ENCODE results near the gene OR2AK2.

DNA sequence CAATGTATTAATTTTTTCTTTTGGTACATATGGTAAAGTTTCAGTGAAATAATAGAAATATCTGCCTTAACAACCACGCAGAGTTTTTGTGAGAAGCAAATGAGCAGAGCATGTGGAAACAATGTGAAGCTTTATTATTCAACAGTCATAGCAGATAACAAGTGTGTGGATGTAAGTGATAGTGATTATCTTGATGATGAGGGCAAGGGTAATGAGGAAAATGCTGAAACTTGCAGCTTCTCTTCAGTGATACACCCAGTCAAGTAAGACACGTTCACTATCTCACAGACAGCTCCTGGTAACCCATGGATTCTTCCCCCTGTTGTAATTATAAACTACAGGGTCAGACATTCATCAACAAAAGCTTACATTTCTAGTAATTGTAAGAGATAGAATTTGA lies 33.8 kb downstream of the OR2AK2 start:
- TF ChIP-seq, protein P1, sequence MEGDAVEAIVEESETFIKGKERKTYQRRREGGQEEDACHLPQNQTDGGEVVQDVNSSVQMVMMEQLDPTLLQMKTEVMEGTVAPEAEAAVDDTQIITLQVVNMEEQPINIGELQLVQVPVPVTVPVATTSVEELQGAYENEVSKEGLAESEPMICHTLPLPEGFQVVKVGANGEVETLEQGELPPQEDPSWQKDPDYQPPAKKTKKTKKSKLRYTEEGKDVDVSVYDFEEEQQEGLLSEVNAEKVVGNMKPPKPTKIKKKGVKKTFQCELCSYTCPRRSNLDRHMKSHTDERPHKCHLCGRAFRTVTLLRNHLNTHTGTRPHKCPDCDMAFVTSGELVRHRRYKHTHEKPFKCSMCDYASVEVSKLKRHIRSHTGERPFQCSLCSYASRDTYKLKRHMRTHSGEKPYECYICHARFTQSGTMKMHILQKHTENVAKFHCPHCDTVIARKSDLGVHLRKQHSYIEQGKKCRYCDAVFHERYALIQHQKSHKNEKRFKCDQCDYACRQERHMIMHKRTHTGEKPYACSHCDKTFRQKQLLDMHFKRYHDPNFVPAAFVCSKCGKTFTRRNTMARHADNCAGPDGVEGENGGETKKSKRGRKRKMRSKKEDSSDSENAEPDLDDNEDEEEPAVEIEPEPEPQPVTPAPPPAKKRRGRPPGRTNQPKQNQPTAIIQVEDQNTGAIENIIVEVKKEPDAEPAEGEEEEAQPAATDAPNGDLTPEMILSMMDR (IDR thresholded peaks at IDR 0.05; ENCODE audit: poor library complexity, severe bottlenecking), result no peak
- TF ChIP-seq MXI1 (conservative IDR thresholded peaks at IDR 0.05; ENCODE audit: poor library complexity, severe bottlenecking) (no peak), POLR2AphosphoS5 (IDR thresholded peaks at IDR 0.05) (no peak), EZH2 (IDR thresholded peaks at IDR 0.05; ENCODE audit: borderline replicate concordance, insufficient read depth, low read length, poor library complexity, severe bottlenecking) (no peak), TAF1 (IDR thresholded peaks at IDR 0.05; ENCODE audit: low read depth) (no peak), SMC3 (conservative IDR thresholded peaks at IDR 0.05; ENCODE audit: poor library complexity) (no peak), RAD21 (conservative IDR thresholded peaks at IDR 0.05) (no peak), EP300 (conservative IDR thresholded peaks at IDR 0.05; ENCODE audit: poor library complexity, severe bottlenecking) (no peak)
- TF ChIP-seq, protein P2, sequence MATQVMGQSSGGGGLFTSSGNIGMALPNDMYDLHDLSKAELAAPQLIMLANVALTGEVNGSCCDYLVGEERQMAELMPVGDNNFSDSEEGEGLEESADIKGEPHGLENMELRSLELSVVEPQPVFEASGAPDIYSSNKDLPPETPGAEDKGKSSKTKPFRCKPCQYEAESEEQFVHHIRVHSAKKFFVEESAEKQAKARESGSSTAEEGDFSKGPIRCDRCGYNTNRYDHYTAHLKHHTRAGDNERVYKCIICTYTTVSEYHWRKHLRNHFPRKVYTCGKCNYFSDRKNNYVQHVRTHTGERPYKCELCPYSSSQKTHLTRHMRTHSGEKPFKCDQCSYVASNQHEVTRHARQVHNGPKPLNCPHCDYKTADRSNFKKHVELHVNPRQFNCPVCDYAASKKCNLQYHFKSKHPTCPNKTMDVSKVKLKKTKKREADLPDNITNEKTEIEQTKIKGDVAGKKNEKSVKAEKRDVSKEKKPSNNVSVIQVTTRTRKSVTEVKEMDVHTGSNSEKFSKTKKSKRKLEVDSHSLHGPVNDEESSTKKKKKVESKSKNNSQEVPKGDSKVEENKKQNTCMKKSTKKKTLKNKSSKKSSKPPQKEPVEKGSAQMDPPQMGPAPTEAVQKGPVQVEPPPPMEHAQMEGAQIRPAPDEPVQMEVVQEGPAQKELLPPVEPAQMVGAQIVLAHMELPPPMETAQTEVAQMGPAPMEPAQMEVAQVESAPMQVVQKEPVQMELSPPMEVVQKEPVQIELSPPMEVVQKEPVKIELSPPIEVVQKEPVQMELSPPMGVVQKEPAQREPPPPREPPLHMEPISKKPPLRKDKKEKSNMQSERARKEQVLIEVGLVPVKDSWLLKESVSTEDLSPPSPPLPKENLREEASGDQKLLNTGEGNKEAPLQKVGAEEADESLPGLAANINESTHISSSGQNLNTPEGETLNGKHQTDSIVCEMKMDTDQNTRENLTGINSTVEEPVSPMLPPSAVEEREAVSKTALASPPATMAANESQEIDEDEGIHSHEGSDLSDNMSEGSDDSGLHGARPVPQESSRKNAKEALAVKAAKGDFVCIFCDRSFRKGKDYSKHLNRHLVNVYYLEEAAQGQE (IDR thresholded peaks at IDR 0.05; ENCODE audit: borderline replicate concordance), result no peak

Data from neural cell (in vitro differentiated cells).